CD14-positive monocyte (primary cell): ENCODE results near the gene STK32B. TPM values are rescaled to one million over a fixed set of nuclear protein-coding genes. Genes with fewer than 3 reads are reported as not detected.

Experiments
- DNase-seq, 3 donors: peaks; one replicate each; pipeline ENCODE4 v3.0.0-alpha.2; 2011 to 2022
- H2AFZ ChIP-seq: 2 replicates; pipeline ENCODE4 v1.6.0; 2012; ENCODE audit warnings: mild to moderate bottlenecking, low read depth, low read length, inconsistent platforms; ENCODE audit not compliant: insufficient read depth, poor library complexity, severe bottlenecking
- H3K27ac ChIP-seq, 2 donors: 1 replicate in 1 of 2; 2 replicates in 1 of 2; pipeline ENCODE4 v1.5.1; 2012 to 2013; ENCODE audit warnings: low read length in 2 of 2, control low read depth in 1 of 2, inconsistent platforms in 1 of 2, low read depth in 1 of 2, mild to moderate bottlenecking in 1 of 2
- H3K27me3 ChIP-seq, 2 donors: one replicate each; pipeline versions ENCODE4 v1.6.0 to v1.6.1; 2011 to 2013; ENCODE audit warnings: low read length in 2 of 2; ENCODE audit not compliant: control insufficient read depth in 2 of 2, insufficient read depth in 2 of 2
- H3K36me3 ChIP-seq, 2 donors: replicated peaks in 1 of 2; 1 replicate in 1 of 2; 2 replicates in 1 of 2; pipeline versions ENCODE4 v1.5.1 to v1.6.1; 2012 to 2013; ENCODE audit warnings: low read length in 2 of 2, control low read depth in 1 of 2, inconsistent platforms in 1 of 2, mild to moderate bottlenecking in 1 of 2; ENCODE audit not compliant: insufficient read depth in 2 of 2, control insufficient read depth in 1 of 2
- H3K4me1 ChIP-seq, 2 donors: 1 replicate in 1 of 2; 2 replicates in 1 of 2; pipeline versions ENCODE4 v1.5.1 to v1.6.1; 2012 to 2013; ENCODE audit warnings: low read length in 2 of 2, control low read depth in 1 of 2, inconsistent platforms in 1 of 2, mild to moderate bottlenecking in 1 of 2, moderate library complexity in 1 of 2; ENCODE audit not compliant: insufficient read depth in 2 of 2, control insufficient read depth in 1 of 2
- H3K4me2 ChIP-seq: replicated peaks from 2 replicates; pipeline ENCODE3; 2012; ENCODE audit warnings: low read length, moderate library complexity, mild to moderate bottlenecking; ENCODE audit not compliant: poor library complexity, severe bottlenecking; ENCODE audit errors: extremely low read depth
- H3K4me3 ChIP-seq, 3 experiments: fragments of 200-600 bp in 1 of 3; sonication (generic) in 1 of 3; replicated peaks in 1 of 3; 1 replicate in 2 of 3; 2 replicates in 1 of 3; pipeline ENCODE4 v1.5.1; 2011 to 2013; ENCODE audit warnings: low read length in 3 of 3, mild to moderate bottlenecking in 3 of 3, control low read depth in 2 of 3, low read depth in 2 of 3, inconsistent platforms in 1 of 3, moderate library complexity in 1 of 3
- H3K79me2 ChIP-seq: 2 replicates; pipeline ENCODE4 v1.6.0; 2012; ENCODE audit warnings: mild to moderate bottlenecking, control low read depth, inconsistent platforms, low read length, moderate library complexity; ENCODE audit not compliant: insufficient read depth
- H3K9ac ChIP-seq: 2 replicates; pipeline ENCODE4 v1.6.0; 2017; ENCODE audit warnings: low read length, mild to moderate bottlenecking; ENCODE audit not compliant: insufficient read depth, poor library complexity, severe bottlenecking
- H3K9me3 ChIP-seq, 2 donors: replicated peaks in 1 of 2; 1 replicate in 1 of 2; 2 replicates in 1 of 2; pipeline versions ENCODE4 v1.5.1 to v1.6.1; 2012 to 2013; ENCODE audit warnings: low read length in 2 of 2, control low read depth in 1 of 2; ENCODE audit not compliant: control insufficient read depth in 1 of 2, insufficient read depth in 1 of 2
- H4K20me1 ChIP-seq: 2 replicates; pipeline ENCODE4 v1.6.0; 2012; ENCODE audit warnings: mild to moderate bottlenecking, low read length, control low read depth, moderate library complexity; ENCODE audit not compliant: insufficient read depth
- H3K27ac Mint-ChIP-seq, 7 donors: one replicate each; pipeline ENCODE4 v1.8.0; 2020; ENCODE audit warnings: mild to moderate bottlenecking in 7 of 7, mixed read lengths in 7 of 7, moderate library complexity in 6 of 7, inconsistent platforms in 2 of 7
- H3K27me3 Mint-ChIP-seq, 3 donors: one replicate each; pipeline ENCODE4 v1.8.0; 2021 to 2022; ENCODE audit warnings: low read depth in 3 of 3, mild to moderate bottlenecking in 3 of 3, mixed read lengths in 3 of 3, moderate library complexity in 3 of 3, inconsistent platforms in 1 of 3
- H3K36me3 Mint-ChIP-seq, 2 donors: one replicate each; pipeline ENCODE4 v1.8.0; 2020; ENCODE audit warnings: mixed read lengths in 2 of 2, inconsistent platforms in 1 of 2, mild to moderate bottlenecking in 1 of 2
- H3K4me1 Mint-ChIP-seq: one replicate; pipeline ENCODE4 v1.8.0; 2020; ENCODE audit warnings: mild to moderate bottlenecking, mixed read lengths
- H3K4me3 Mint-ChIP-seq, 2 donors: one replicate each; pipeline ENCODE4 v1.8.0; 2020; ENCODE audit warnings: mild to moderate bottlenecking in 2 of 2, mixed read lengths in 2 of 2, moderate library complexity in 1 of 2
- H3K9me3 Mint-ChIP-seq, 7 donors: one replicate each; pipeline ENCODE4 v1.8.0; 2020 to 2022; ENCODE audit warnings: mixed read lengths in 7 of 7, mild to moderate bottlenecking in 6 of 7, moderate library complexity in 6 of 7, inconsistent platforms in 2 of 7
- CTCF ChIP-seq: fragments of 200-600 bp; IDR thresholded peaks from one replicate; pipeline ENCODE4 v1.8.0; 2022; ENCODE audit warnings: antibody characterized with exemption, mild to moderate bottlenecking
- WGBS: methylation state at CpG from one replicate; pipeline ENCODE4 v1.1.5; 2013; ENCODE audit warnings: missing lambda C conversion rate; ENCODE audit not compliant: insufficient coverage; 5-methylcytosine and 5-hydroxymethylcytosine counted together
- intact Hi-C, 2 donors: fragments of 100-400 bp; cut with micrococcal nuclease; formaldehyde crosslinking; loops; one replicate each; pipeline versions ENCODE4 v1.15.0 to v1.15.1; 2023
- polyA plus RNA-seq, 3 donors: library from polyadenylated mRNA; depleted of rRNA in 1 of 3; unstranded in 2 of 3; stranded (reverse) in 1 of 3; fragments of 300-500 nt in 2 of 3; fragments of >200 nt in 1 of 3; fragmentation: Illumina TruSeq in 2 of 3; gene quantifications; 1 replicate in 2 of 3; 2 replicates in 1 of 3; pipeline ENCODE4 v1.2.3, GENCODE V29; 2012 to 2021

STK32B gene
- polyA plus RNA-seq, 3 donors: 0.61 to 1.7 (median 0.75) TPM

GRCh38 chr4:5045097-5045496, 6.2 kb upstream of the STK32B start:
- Histone ChIP-seq H3K79me2 (peaks cover 19% of the 10 kb centered on the region), H4K20me1 (no peaks in the 10 kb centered on the region), H3K27me3 (no peaks in the 10 kb centered on the region), H3K4me1 (peaks cover 50 to 59% of the 10 kb centered on the region in 2 donors), H3K36me3 (no peaks in the 10 kb centered on the region), H2AFZ (peak overlapping the region; percentile 48), H3K4me2 (peak overlapping the region; percentile 74), H3K9ac (no peak overlapping the region), H3K4me3 (peak overlapping the region in 1 of 3 experiments; percentile 62), H3K27ac (peak overlapping the region; percentile 70 to 75), H3K9me3 (no peaks in the 10 kb centered on the region)
- Mint-ChIP-seq H3K36me3 (peaks cover 0 to 4% of the 10 kb centered on the region in 2 donors), H3K4me3 (peak overlapping the region; percentile 70 to 72), H3K27me3 (peaks cover 0 to 2% (median 0%) of the 10 kb centered on the region in 3 donors), H3K9me3 (peaks cover 0 to 4% (median 0%) of the 10 kb centered on the region in 7 donors), H3K4me1 (peaks cover 69% of the 10 kb centered on the region), H3K27ac (peak overlapping the region; percentile 78 to 93 (median 88))
- TF ChIP-seq CTCF: no peak
- intact Hi-C loops: no loop called here
- WGBS: 0% methylated on average over 3 of the region's 3 CpGs
- DNase-seq: peak; percentile 41 to 74 (median 74)

GRCh38 chr4:5048721-5049120, 2.6 kb upstream of the STK32B start:
- H3K27me3 Mint-ChIP-seq: peaks cover 3 to 7% (median 6%) of the 10 kb centered on the region in 3 donors

More at GRCh38 chr4:5048721-5049120, 2.6 kb upstream of the STK32B start:
- Histone ChIP-seq H3K36me3 (no peaks in the 10 kb centered on the region), H3K4me1 (peaks cover 46 to 52% of the 10 kb centered on the region in 2 donors), H3K27me3 (peaks cover 0 to 9% of the 10 kb centered on the region in 2 donors), H3K79me2 (peaks cover 6% of the 10 kb centered on the region), H3K9ac (no peak overlapping the region), H3K27ac (no peak overlapping the region), H3K4me2 (no peak overlapping the region), H3K4me3 (no peak overlapping the region), H2AFZ (no peak overlapping the region), H3K9me3 (no peaks in the 10 kb centered on the region), H4K20me1 (no peaks in the 10 kb centered on the region)
- intact Hi-C loops: no loop called here
- Mint-ChIP-seq H3K9me3 (peaks cover 0 to 4% (median 0%) of the 10 kb centered on the region in 7 donors), H3K36me3 (no peaks in the 10 kb centered on the region), H3K4me1 (peaks cover 66% of the 10 kb centered on the region), H3K4me3 (no peak overlapping the region), H3K27ac (peak overlapping the region in 1 of 7 donors; percentile 73)
- DNase-seq: no peak
- no peak for TF ChIP-seq CTCF
- 96% methylated on average over 4 of the region's 4 CpGs for WGBS
